HEK293T (cell line): ENCODE data around the gene NOL3.

Experiments used
- ARNT ChIP-seq: fragments of 450-650 bp; IDR thresholded peaks from 2 replicates; pipeline ENCODE4 v1.6.1; 2017; ENCODE audit warnings: mild to moderate bottlenecking
- CTBP1 ChIP-seq: fragments of 450-650 bp; IDR thresholded peaks from 2 replicates; pipeline ENCODE4 v1.6.1; 2016; ENCODE audit warnings: borderline replicate concordance
- ELF4 ChIP-seq: fragments of 450-650 bp; IDR thresholded peaks from 2 replicates; pipeline ENCODE4 v1.6.1; 2017; ENCODE audit warnings: antibody characterized with exemption
- FOXA1 ChIP-seq: fragments of 450-650 bp; IDR thresholded peaks from 2 replicates; pipeline ENCODE4 v1.6.1; 2016; ENCODE audit warnings: mild to moderate bottlenecking
- FOXK2 ChIP-seq: fragments of 450-650 bp; IDR thresholded peaks from 2 replicates; pipeline ENCODE4 v1.6.1; 2016; ENCODE audit warnings: mild to moderate bottlenecking
- FOXM1 ChIP-seq: fragments of 450-650 bp; IDR thresholded peaks from 2 replicates; pipeline ENCODE4 v1.6.1; 2017; ENCODE audit warnings: mild to moderate bottlenecking, borderline replicate concordance
- LEF1 ChIP-seq: fragments of 450-650 bp; IDR thresholded peaks from 2 replicates; pipeline ENCODE4 v1.6.1; 2017; ENCODE audit warnings: mild to moderate bottlenecking, borderline replicate concordance
- SP1 ChIP-seq: fragments of 450-650 bp; IDR thresholded peaks from 2 replicates; pipeline ENCODE4 v1.6.1; 2017

DNA sequence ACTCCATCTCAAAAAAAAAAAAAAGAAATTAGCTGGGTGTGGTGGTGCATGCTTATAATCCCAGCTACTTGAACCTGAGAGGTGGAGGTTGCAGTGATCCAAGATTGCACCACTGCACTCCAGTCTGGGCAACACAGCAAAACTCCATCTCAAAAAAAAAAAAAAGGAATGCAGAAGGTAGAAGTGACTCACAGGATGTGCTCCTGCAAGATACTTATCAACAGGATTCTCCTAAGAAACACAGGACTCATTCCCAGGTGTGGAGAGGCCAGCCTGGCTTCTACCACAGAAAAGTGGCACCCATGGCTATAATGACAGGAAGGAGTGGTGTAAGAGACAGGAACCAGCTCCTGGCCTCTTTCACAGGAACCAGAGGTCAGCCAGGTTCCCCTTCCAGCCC is 42.4 kb downstream of the NOL3 start:
- TF ChIP-seq SP1 (no peak), FOXK2 (no peak), ELF4 (no peak), CTBP1 (no peak), LEF1 (no peak), ARNT (no peak), FOXM1 (no peak), FOXA1 (no peak)
